ENCODE data around the gene ESYT1.
"Not testable (repeated sequence)": the region's sequence is repeated elsewhere in the genome, so short reads cannot be mapped to it uniquely, and the experiment has no call there.

Gene ESYT1

GRCh38 chr12:56104815-56105608, 23.1 kb upstream of the ESYT1 start:
- no peak for DNase-seq

GRCh38 chr12:56105609-56105902, 22.5 kb upstream of the ESYT1 start:
- no peak for DNase-seq

- no peak for DNase-seq
These were observed 20.8 kb upstream of the ESYT1 start for GRCh38 chr12:56107242-56107641.

GRCh38 chr12:56110571-56110970, 17.5 kb upstream of the ESYT1 start:
- DNase-seq, result no peak

GRCh38 chr12:56114084-56114483, 14.0 kb upstream of the ESYT1 start:
- DNase-seq, result no peak

GRCh38 chr12:56115329-56115728, 12.7 kb upstream of the ESYT1 start:
- DNase-seq, result no peak

GRCh38 chr12:56116267-56117081, 11.6 kb upstream of the ESYT1 start, which contains the start of gene RPL41:
RPL41 (plus strand) TSS chr12:56116633.
- peak; percentile 92 to 96 for DNase-seq

- DNase-seq, result not testable (repeated sequence)
These were observed 10.9 kb upstream of the ESYT1 start for GRCh38 chr12:56117082-56117706.

- DNase-seq, result peak; percentile 99
These were observed 10.0 kb upstream of the ESYT1 start, which contains the start of gene ZC3H10 for GRCh38 chr12:56117778-56118687. ZC3H10 (plus strand) TSS chr12:56118266; CDS start chr12:56120563, 2,297 bp downstream.

GRCh38 chr12:56118688-56119357, 9.2 kb upstream of the ESYT1 start:
- no peak for DNase-seq

GRCh38 chr12:56119361-56119796, 8.7 kb upstream of the ESYT1 start:
- DNase-seq, result peak; percentile 74 to 81

GRCh38 chr12:56120158-56120846, 7.8 kb upstream of the ESYT1 start:
- no peak for DNase-seq

- DNase-seq, result no peak
These were observed 6.7 kb upstream of the ESYT1 start for GRCh38 chr12:56121204-56121870.

- no peak for DNase-seq
These were observed 5.4 kb upstream of the ESYT1 start for GRCh38 chr12:56122637-56123036.

- no peak for DNase-seq
These were observed 3.9 kb upstream of the ESYT1 start for GRCh38 chr12:56124133-56124532.

GRCh38 chr12:56126732-56127239, 1.3 kb upstream of the ESYT1 start:
- no peak for DNase-seq

GRCh38 chr12:56127485-56127887, 581 bp upstream of the ESYT1 start:
- no peak for DNase-seq

GRCh38 chr12:56128670-56129205, 671 bp downstream of the ESYT1 start:
- peak in 1 of 2 donors; percentile 26 for DNase-seq

GRCh38 chr12:56129206-56129941, 1.3 kb downstream of the ESYT1 start:
- peak; percentile 72 to 84 for DNase-seq

Data from CD4-positive, alpha-beta T cell treated with Interferon alpha-2 for 1 hour (primary cell).